HG02571 (cell line): ENCODE measurements around the gene MRFAP1L1.

Source experiments
- ATAC-seq: cut with Tn5 transposase; IDR thresholded peaks from one replicate; pipeline ENCODE4 v1.9.1; 2021; ENCODE audit warnings: mild to moderate bottlenecking, moderate library complexity; ENCODE audit not compliant: unreplicated experiment

Gene MRFAP1L1

GRCh38 chr4:6665320-6665654 lies 44.4 kb downstream of the MRFAP1L1 start:
- ATAC-seq = no peak

- no peak for ATAC-seq
Observed at GRCh38 chr4:6663596-6664393, 45.9 kb downstream of the MRFAP1L1 start.

- no peak for ATAC-seq
Observed at GRCh38 chr4:6662591-6662990, 47.1 kb downstream of the MRFAP1L1 start.

GRCh38 chr4:6660430-6660829 lies 49.2 kb downstream of the MRFAP1L1 start:
- no peak for ATAC-seq

GRCh38 chr4:6659897-6660296 lies 49.8 kb downstream of the MRFAP1L1 start:
- ATAC-seq = no peak

- ATAC-seq = no peak
Observed at GRCh38 chr4:6658597-6659075, 51.0 kb downstream of the MRFAP1L1 start.

- ATAC-seq = no peak
Observed at GRCh38 chr4:6658209-6658595, 51.5 kb downstream of the MRFAP1L1 start.
